Measurements from ENCODE around the gene RICTOR. TPM values are rescaled to one million over a fixed set of nuclear protein-coding genes. Genes with fewer than 3 reads are reported as not detected.

The RICTOR gene
- total and polyA plus RNA-seq, 9 of the 15 experiments (the other 6 are each of a cell fraction or from before 2014, with no cell fraction given): 13.9 to 46.6 (median 22.6) TPM

GRCh38 chr5:38938973-38939372 is 135.2 kb downstream of the RICTOR start (continued):
- TF ChIP-seq, protein P1, sequence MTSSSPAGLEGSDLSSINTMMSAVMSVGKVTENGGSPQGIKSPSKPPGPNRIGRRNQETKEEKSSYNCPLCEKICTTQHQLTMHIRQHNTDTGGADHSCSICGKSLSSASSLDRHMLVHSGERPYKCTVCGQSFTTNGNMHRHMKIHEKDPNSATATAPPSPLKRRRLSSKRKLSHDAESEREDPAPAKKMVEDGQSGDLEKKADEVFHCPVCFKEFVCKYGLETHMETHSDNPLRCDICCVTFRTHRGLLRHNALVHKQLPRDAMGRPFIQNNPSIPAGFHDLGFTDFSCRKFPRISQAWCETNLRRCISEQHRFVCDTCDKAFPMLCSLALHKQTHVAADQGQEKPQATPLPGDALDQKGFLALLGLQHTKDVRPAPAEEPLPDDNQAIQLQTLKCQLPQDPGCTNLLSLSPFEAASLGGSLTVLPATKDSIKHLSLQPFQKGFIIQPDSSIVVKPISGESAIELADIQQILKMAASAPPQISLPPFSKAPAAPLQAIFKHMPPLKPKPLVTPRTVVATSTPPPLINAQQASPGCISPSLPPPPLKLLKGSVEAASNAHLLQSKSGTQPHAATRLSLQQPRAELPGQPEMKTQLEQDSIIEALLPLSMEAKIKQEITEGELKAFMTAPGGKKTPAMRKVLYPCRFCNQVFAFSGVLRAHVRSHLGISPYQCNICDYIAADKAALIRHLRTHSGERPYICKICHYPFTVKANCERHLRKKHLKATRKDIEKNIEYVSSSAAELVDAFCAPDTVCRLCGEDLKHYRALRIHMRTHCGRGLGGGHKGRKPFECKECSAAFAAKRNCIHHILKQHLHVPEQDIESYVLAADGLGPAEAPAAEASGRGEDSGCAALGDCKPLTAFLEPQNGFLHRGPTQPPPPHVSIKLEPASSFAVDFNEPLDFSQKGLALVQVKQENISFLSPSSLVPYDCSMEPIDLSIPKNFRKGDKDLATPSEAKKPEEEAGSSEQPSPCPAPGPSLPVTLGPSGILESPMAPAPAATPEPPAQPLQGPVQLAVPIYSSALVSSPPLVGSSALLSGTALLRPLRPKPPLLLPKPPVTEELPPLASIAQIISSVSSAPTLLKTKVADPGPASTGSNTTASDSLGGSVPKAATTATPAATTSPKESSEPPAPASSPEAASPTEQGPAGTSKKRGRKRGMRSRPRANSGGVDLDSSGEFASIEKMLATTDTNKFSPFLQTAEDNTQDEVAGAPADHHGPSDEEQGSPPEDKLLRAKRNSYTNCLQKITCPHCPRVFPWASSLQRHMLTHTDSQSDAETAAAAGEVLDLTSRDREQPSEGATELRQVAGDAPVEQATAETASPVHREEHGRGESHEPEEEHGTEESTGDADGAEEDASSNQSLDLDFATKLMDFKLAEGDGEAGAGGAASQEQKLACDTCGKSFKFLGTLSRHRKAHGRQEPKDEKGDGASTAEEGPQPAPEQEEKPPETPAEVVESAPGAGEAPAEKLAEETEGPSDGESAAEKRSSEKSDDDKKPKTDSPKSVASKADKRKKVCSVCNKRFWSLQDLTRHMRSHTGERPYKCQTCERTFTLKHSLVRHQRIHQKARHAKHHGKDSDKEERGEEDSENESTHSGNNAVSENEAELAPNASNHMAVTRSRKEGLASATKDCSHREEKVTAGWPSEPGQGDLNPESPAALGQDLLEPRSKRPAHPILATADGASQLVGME (CRISPR knock-in tag; IDR thresholded peaks at IDR 0.05): no peak
- TF ChIP-seq ZNF24 (IDR thresholded peaks at IDR 0.05) (no peak), HBP1 (CRISPR knock-in tag; IDR thresholded peaks at IDR 0.05) (no peak), ZNF146 (CRISPR knock-in tag; IDR thresholded peaks at IDR 0.05; ENCODE audit: unreplicated experiment) (no peak), ZNF134 (CRISPR knock-in tag; conservative IDR thresholded peaks at IDR 0.05) (no peak), MCM7 (IDR thresholded peaks at IDR 0.05) (no peak)
